HT-29 (cell line): ENCODE measurements around the gene PLIN4. TPM values are rescaled to one million over a fixed set of nuclear protein-coding genes. Genes with fewer than 3 reads are reported as not detected.

Experiments
- DNase-seq: peaks from one replicate; pipeline ENCODE4 v3.0.0-alpha.2; 2015; ENCODE audit warnings: low spot score
- total RNA-seq: library from RNA; depleted of rRNA; stranded (reverse); fragments of >200 nt; shearing (Covaris generic); gene quantifications from 2 replicates; pipeline ENCODE4 v1.2.3, GENCODE V29; 2014; rRNA removed

Gene PLIN4
- total RNA-seq, 1 experiment from 2014 or later = 8.5 TPM

DNA sequence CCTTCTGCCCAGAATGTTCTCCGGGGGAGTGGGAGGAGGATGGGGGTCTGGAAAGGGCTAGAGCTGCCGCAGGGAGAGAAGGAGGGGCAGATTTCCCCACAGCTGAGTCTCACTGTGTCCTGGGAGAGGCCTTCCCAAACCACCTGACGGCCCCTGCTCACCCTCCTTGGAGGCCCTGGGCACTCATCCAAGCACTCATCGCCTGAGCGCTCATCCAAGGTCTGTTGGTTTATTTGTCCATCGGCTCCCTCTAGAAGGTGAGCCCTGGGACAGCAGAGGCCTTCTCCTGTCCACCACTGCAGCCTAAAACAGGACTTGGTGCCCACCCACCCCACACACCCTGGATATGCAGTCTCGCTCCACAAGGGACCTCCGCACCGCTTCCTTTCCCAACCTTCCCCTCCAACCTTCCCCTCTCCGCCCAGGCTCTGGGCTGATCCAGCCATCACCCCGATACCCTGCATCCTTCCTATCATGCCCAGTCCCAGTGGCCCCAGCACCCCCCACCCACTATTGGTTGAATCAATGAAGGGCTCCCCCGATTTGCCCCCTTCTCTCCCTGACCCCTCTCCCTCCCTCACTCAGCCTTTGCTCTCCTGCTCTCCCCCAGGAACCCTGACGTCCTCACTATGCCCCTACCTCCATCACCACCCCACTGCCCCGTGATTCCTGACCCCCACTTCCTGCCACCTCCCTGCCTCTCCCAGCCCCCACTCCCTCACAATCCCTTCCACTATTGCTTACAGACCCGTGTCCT lies 62.4 kb downstream of the PLIN4 start:
- DNase-seq = peak; percentile 38

DNA sequence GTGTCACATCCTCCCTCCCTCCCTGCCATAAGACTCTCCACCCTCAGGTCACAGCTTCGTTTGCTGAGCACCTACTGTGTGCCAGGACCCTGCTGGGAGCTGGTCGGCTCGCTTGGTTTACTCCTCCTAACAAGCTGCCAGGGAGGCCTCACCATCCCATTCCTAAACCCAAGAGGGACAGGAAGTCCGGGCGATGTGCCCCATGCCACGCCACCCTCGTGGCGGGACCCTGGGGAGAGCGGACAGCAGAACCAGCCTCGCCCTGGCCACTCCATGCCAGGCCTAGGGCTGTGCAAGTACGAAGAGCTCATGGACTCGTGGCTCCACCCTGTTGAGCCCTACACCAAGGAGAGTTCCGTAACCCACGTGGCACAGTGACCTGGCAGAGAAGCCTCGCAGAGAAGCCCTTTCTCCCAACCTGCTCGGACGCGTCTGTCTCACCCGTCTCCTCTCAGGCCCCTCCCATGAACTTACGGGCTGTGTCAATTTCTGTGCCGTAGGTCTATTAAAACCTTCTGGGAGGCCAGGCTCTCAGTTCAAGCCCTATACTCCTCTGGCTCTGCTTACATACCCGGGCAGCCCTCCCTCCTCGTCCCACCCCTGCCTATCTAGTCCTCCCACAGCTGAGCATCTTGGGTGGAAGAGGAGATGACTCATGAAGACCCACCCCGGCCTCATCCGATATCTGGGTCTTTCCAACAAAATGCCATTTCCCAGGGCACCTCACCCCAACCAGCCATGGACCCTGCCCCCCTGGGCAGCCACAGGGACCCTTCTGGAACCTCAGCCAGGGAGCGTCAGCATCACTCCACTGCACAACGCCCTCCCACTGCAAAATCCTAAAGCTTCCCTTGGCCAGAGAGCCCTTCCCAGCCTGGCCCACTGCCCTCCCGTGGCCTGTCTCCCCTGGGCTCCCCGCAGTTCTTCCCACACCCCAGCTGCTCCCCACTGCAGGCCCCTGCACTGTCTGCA lies 63.3 kb downstream of the PLIN4 start:
- DNase-seq = peak; percentile 66

DNA sequence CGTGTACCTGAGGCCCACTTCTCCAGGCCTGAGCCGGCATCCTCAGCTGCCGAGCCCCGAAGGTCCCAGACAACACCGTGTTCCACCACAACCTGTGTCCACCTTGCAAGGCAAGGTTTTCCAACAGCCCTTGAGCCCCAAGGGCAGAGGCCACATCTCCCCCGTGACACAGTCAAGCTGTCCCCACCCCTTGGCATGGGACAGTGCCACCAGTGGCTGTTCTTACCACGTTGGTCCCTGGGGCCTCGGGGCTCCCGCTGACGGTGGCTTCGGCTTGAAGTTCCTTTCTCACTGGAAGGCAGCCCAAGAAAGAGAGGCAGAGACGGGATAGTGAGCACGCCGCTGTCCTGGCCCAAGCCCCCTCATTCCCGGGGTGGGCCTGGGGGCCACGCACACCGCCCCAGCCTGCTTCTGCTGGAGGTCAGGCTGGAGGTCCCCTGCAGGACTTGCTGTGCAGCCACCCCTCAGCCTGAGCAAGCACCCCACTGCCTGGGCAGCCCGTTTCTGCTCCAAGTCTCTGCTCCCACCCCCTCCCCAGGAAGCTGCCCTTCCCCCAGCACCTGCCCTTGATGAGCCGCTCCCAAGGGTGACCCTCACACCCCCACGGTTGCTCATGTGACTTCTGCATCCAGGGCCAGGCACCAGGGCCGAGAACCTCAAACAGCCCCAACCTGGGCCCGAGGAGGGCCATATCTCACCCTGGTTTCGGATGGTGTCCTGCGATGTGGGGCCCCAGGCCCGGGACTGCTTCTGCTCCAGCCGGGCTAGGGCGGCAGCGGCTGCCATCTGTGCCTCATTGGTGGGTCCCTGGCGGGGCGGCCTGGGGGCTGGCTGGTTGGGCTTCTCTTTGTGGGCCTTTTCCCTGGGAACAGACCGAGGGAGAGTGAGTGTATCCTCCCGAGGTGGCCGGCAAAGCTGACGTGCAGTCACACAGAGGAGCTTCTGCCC lies 64.8 kb downstream of the PLIN4 start:
- no peak for DNase-seq

DNA sequence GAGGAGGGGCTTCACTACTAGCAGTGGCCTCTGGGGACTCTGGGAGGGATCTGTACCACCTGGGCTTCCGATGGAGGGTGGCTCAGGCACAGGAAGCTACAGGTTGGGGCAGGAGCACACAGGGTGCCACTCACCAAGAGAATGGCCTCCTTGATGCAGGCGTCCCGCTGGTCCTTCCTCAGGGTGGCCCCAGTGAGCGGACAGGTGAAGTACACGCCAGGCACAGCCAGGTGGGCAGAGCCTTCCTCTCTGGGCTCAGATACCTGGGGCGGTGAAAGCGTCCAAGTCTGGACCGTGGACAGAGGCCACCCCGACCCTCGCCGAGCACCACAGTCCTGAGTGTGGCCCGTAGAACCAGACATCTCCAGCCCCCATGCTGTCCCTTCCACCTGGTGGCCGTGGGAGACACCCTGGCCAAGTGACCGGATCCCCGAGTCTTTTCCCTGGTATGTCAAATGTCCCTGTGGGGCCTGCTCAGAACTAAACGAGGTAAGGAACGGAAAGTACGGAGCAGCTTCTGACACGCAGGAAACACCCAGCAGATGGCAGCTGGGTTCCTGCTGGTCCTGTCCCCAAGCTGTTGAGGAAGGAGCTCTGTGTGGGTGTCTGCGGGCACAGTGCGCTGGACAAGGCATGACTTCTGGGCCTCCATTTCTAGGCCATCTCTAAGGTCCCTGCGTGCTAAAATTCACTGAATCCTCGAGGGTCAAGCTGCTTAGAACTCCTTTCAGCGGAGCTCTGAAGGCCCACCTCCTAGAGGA lies 65.9 kb downstream of the PLIN4 start:
- DNase-seq = no peak

Other genes starting within 250 kb of the PLIN4 start
- 0.21 and 1.6 TPM in 2 replicates for gene SHD, start 239.2 kb downstream of the PLIN4 start, total RNA-seq
- gene TMIGD2, start 216.1 kb downstream of the PLIN4 start, total RNA-seq = not detected in 2 replicates
- 0.41 and 0.60 TPM in 2 replicates for gene FSD1, start 213.9 kb downstream of the PLIN4 start, total RNA-seq
- gene STAP2, start 179.7 kb downstream of the PLIN4 start, total RNA-seq = 69.6 and 74.4 TPM in 2 replicates
- 9.4 and 18.6 TPM in 2 replicates for gene MPND, start 174.9 kb downstream of the PLIN4 start, total RNA-seq
- 43.5 and 55.5 TPM in 2 replicates for gene SH3GL1, start 117.9 kb downstream of the PLIN4 start, total RNA-seq
- 49.7 and 63.7 TPM in 2 replicates for gene CHAF1A, start 115.8 kb downstream of the PLIN4 start, total RNA-seq
- 84.8 and 85.4 TPM in 2 replicates for gene UBXN6, start 60.7 kb downstream of the PLIN4 start, total RNA-seq
- 56.1 and 67.0 TPM in 2 replicates for gene HDGFL2, start 46.2 kb downstream of the PLIN4 start, total RNA-seq
- 0.86 and 4.5 TPM in 2 replicates for gene PLIN5, start 16.7 kb upstream of the PLIN4 start, total RNA-seq
- 16.1 and 19.1 TPM in 2 replicates for gene LRG1, start 21.6 kb upstream of the PLIN4 start, total RNA-seq
- gene SEMA6B, start 41.2 kb upstream of the PLIN4 start, total RNA-seq = 0.70 and 0.84 TPM in 2 replicates
- 6.3 TPM in 2 replicates for gene TNFAIP8L1, start 121.0 kb upstream of the PLIN4 start, total RNA-seq
- gene MYDGF, start 151.9 kb upstream of the PLIN4 start, total RNA-seq = 139 and 152 TPM in 2 replicates
- gene DPP9, start 205.4 kb upstream of the PLIN4 start, total RNA-seq = 72.8 and 74.3 TPM in 2 replicates